WTC11 (cell line): ENCODE data around the gene ALKBH2.

ENCODE experiments used
- ATF1 ChIP-seq: sonication (generic); formaldehyde crosslinking; IDR thresholded peaks from 2 replicates; pipeline ENCODE4 v1.8.1; 2023; ENCODE audit warnings: mild to moderate bottlenecking, moderate library complexity, missing genetic modification reagents
- TEAD4 ChIP-seq: sonication (generic); formaldehyde crosslinking; IDR thresholded peaks from 2 replicates; pipeline ENCODE4 v1.8.0; 2022; ENCODE audit warnings: mild to moderate bottlenecking, missing genetic modification reagents
- TF ChIP-seq, protein P1 (sequence below): fragments of 200-600 bp; IDR thresholded peaks from 2 replicates; pipeline ENCODE4 v1.8.0; 2022; ENCODE audit warnings: antibody characterized with exemption
- TF ChIP-seq, protein P2 (sequence below): sonication (generic); formaldehyde crosslinking; IDR thresholded peaks from 2 replicates; pipeline ENCODE4 v1.8.1; 2023; ENCODE audit warnings: mild to moderate bottlenecking, missing genetic modification reagents
- TF ChIP-seq, protein P3 (sequence below): sonication (generic); formaldehyde crosslinking; IDR thresholded peaks from 2 replicates; pipeline ENCODE4 v1.8.1; 2023; ENCODE audit warnings: mild to moderate bottlenecking, missing genetic modification reagents, moderate library complexity
- TF ChIP-seq, protein P4 (sequence below): fragments of 250-450 bp; sonication (Bioruptor Pico); IDR thresholded peaks from 2 replicates; pipeline ENCODE4 v1.9.0; 2021; ENCODE audit warnings: moderate library complexity, mild to moderate bottlenecking, inconsistent platforms, borderline replicate concordance

DNA sequence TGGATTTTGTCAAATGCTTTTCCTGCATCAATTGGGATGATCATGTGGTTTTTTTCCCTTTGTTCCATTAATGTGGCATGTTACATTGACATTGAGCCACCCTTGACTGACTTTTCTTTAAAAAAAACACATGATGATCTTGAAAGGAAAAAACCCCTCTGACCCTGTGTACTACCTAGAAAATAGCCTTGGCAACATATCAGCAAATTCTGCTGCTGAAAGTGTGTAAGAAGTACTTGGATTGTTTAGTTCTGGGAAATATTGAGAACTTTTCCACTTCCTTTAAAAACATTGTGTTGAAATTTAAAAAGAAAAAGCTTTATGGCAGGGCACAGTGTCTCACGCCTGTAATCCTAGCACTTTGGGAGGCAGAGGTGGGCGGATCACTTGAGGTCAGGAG lies 43.8 kb upstream of the ALKBH2 start:
- TF ChIP-seq, protein P1, sequence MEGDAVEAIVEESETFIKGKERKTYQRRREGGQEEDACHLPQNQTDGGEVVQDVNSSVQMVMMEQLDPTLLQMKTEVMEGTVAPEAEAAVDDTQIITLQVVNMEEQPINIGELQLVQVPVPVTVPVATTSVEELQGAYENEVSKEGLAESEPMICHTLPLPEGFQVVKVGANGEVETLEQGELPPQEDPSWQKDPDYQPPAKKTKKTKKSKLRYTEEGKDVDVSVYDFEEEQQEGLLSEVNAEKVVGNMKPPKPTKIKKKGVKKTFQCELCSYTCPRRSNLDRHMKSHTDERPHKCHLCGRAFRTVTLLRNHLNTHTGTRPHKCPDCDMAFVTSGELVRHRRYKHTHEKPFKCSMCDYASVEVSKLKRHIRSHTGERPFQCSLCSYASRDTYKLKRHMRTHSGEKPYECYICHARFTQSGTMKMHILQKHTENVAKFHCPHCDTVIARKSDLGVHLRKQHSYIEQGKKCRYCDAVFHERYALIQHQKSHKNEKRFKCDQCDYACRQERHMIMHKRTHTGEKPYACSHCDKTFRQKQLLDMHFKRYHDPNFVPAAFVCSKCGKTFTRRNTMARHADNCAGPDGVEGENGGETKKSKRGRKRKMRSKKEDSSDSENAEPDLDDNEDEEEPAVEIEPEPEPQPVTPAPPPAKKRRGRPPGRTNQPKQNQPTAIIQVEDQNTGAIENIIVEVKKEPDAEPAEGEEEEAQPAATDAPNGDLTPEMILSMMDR: no peak
- no peak for TF ChIP-seq TEAD4 (CRISPR knock-in tag)
- TF ChIP-seq, protein P2, sequence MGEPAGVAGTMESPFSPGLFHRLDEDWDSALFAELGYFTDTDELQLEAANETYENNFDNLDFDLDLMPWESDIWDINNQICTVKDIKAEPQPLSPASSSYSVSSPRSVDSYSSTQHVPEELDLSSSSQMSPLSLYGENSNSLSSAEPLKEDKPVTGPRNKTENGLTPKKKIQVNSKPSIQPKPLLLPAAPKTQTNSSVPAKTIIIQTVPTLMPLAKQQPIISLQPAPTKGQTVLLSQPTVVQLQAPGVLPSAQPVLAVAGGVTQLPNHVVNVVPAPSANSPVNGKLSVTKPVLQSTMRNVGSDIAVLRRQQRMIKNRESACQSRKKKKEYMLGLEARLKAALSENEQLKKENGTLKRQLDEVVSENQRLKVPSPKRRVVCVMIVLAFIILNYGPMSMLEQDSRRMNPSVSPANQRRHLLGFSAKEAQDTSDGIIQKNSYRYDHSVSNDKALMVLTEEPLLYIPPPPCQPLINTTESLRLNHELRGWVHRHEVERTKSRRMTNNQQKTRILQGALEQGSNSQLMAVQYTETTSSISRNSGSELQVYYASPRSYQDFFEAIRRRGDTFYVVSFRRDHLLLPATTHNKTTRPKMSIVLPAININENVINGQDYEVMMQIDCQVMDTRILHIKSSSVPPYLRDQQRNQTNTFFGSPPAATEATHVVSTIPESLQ (CRISPR knock-in tag): no peak
- TF ChIP-seq, protein P3, sequence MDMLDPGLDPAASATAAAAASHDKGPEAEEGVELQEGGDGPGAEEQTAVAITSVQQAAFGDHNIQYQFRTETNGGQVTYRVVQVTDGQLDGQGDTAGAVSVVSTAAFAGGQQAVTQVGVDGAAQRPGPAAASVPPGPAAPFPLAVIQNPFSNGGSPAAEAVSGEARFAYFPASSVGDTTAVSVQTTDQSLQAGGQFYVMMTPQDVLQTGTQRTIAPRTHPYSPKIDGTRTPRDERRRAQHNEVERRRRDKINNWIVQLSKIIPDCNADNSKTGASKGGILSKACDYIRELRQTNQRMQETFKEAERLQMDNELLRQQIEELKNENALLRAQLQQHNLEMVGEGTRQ: no peak
- TF ChIP-seq ATF1: no peak
- TF ChIP-seq, protein P4, sequence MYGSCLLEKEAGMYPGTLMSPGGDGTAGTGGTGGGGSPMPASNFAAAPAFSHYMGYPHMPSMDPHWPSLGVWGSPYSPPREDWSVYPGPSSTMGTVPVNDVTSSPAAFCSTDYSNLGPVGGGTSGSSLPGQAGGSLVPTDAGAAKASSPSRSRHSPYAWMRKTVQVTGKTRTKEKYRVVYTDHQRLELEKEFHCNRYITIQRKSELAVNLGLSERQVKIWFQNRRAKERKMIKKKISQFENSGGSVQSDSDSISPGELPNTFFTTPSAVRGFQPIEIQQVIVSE (CRISPR knock-in tag): no peak
